GM19043 (cell line): ENCODE measurements around the gene GJB4.
"Not testable (repeated sequence)": the region's sequence is repeated elsewhere in the genome, so short reads cannot be mapped to it uniquely, and the experiment has no call there.

ENCODE experiments used
- ATAC-seq: cut with Tn5 transposase; IDR thresholded peaks from one replicate; pipeline ENCODE4 v1.9.1; 2021; ENCODE audit warnings: low read depth; ENCODE audit not compliant: unreplicated experiment

GJB4 gene

GRCh38 chr1:34759503-34760357, at the start of gene GJB4:
Gene GJB4 (plus strand): TSS chr1:34759740. CDS start chr1:34761255, 1,515 bp downstream.
- no peak for ATAC-seq

DNA sequence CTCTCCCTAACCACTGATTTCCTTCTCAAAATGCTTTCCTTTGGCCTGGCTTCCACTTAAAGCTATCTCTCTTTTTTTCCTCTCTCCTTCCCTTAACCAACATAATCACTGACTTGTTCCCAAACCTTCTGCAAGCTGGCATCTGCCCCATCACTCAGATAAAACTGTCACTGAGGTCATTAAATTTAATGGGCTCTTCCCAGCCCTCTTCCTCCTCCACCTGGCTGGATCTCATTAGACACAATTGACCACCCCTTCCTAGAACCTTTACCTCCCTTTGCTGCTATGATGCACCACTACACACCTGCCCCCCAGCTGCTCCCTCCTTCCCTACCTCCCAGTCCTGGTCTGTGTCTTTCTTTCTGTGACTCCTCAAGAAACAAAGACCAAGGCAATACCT, 48.7 kb upstream of the GJB4 start:
- no peak for ATAC-seq

GRCh38 chr1:34711485-34711884, 48.1 kb upstream of the GJB4 start:
- no peak for ATAC-seq

GRCh38 chr1:34712007-34712688, 47.4 kb upstream of the GJB4 start:
- no peak for ATAC-seq

GRCh38 chr1:34713443-34713842, 46.1 kb upstream of the GJB4 start:
- ATAC-seq = no peak

DNA sequence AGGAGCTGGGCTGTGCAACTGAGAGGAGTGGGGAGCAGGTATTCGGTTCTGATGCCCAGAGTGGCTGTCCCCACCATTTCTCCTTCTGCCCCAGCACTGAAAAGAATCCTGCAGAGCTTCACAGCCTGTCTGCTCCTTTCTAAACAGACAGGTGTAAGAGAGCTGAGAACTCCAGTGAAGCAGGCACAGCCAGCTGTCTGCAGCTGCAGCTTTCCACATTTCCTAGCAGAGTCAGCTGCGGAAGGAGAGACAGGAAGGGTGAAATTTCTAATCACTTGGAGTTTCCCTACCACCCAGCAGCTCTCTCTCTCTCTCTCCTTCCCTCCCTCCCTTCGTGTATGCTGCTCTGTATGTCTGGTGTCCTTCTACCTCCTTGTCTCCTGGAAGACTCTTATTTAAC, 45.2 kb upstream of the GJB4 start:
- ATAC-seq = no peak

DNA sequence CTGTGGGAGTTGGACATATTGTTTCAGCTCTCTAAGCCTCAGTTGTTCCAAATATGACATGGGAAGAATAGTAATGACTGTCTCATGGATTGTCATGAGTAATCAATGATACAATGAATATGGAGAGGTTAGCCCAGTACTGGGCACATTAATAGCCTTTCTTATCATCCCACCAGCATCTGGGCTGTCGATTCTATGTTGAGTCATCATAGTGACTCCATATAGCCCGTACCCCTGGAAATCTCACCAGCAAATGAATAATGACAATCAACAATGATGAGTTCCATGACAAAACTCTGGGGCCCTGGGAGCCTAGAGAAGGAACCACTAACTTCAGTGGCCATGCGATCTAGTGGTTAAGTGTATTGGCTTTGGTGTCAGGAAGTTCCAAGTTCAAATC, 44.4 kb upstream of the GJB4 start:
- no peak for ATAC-seq

DNA sequence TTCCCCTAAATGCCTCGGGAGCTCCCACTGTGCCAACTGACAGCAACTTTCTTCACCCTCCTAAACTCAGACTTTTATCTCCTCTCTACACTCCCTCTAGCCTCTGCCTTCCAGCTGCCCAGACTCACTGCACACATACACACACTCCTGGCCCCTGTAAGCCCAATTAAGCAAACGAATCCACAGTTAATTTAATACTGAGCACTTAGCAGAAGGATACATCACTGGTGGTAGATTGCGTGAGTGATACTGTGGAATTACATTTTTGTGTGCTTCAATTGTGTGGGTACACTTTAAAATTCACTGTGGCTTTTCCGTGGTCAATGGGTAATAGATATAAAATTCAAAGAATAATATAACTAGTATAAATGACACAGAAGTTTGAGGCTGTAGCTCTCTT, 38.3 kb upstream of the GJB4 start:
- no peak for ATAC-seq

GRCh38 chr1:34721646-34722355, 37.7 kb upstream of the GJB4 start:
- ATAC-seq = no peak

GRCh38 chr1:34726861-34727260, 32.7 kb upstream of the GJB4 start:
- no peak for ATAC-seq

GRCh38 chr1:34730485-34730884, 29.1 kb upstream of the GJB4 start:
- ATAC-seq = no peak

- not testable (repeated sequence) for ATAC-seq
These were observed 26.7 kb upstream of the GJB4 start for GRCh38 chr1:34732831-34733230.

DNA sequence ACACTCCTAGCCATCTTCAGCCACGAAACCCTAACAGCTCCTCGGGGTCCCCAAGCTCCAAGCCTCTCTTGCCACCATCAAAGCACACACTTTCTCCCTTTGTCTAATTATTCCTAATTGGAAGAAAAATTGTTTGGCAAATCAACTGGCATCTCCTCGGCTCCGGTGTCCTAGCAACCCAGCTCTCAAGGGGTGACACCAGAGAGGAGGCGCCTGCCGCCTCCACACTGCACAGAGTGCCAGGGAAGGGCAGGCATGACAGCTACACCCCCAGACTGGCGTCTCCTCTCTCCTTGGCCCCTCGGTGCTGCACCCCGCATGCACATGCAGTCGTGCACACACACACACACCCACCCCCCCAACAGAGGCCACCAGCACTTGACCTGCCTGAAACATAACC, 22.8 kb upstream of the GJB4 start:
- no peak for ATAC-seq

- ATAC-seq = not testable (repeated sequence)
These were observed 22.3 kb upstream of the GJB4 start for GRCh38 chr1:34737236-34737635.

- no peak for ATAC-seq
These were observed 19.9 kb upstream of the GJB4 start for GRCh38 chr1:34739613-34740012.

GRCh38 chr1:34740161-34740868, 19.2 kb upstream of the GJB4 start:
- no peak for ATAC-seq

GRCh38 chr1:34742667-34743270, 16.8 kb upstream of the GJB4 start:
- no peak for ATAC-seq

- no peak for ATAC-seq
These were observed 15.8 kb upstream of the GJB4 start for GRCh38 chr1:34743775-34744174.

- ATAC-seq = no peak
These were observed 14.7 kb upstream of the GJB4 start for GRCh38 chr1:34744851-34745250.

DNA sequence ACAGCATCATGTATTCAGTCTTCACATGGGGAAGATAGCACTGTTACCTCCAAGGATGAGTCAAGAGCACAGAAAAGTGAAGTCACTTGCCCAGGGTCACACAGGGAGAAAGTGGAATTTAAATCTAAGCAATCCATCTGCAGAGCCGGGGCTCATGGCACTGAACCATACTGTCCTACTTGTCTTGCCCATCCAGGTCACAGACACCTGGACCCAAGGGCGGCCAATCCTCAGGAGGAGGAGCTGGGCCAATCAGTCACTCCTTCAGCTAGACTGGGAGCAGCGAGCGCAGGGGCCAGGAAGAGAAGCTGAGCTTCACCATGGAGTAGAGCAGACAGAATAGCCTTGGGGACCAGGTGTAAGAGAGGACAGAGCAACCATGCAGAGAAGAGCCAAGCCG, 13.9 kb upstream of the GJB4 start:
- ATAC-seq = no peak
